ENCODE results near the gene AGL. TPM values are rescaled to one million over a fixed set of nuclear protein-coding genes. Genes with fewer than 3 reads are reported as not detected.

Gene AGL
- total and polyA plus RNA-seq, 10 of the 15 experiments (the other 5 are each of a cell fraction or from before 2014, with no cell fraction given) = 5.6 to 21.6 (median 13.7) TPM

DNA sequence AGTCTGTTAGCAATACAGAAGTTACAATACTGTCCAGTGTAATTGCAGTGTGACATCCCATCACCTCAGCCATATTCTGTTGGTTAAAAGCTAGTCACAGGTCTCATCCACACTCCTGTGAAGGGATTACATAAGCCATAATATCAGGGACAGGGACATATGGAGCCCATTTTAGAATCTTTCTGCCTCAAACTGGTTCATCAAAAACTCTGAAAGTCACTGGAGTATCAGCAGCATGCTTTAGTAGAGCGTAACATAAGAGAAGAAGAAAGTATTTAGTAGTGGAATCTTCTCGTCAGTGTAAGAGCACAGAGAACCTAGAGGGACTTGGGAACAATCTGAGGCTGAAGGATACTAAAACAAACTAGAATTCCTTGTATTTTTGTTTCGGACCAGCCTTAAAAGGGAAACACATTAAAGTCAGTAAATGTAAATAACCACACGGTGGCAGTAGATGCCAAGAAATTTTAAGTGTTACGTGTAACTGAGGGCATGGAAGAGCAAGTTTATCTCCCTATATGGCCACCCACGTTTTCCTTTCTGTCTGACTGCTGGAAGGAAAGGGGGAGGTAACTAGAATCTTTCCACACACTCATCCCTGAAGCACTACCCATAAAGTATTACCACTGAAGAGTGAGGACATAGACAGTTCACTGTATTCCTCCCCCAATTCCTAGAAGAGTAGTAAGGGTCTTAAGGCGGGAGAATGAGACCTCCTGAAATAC, 41.6 kb upstream of the AGL start:
- 12% methylated on average over 7 of the region's 7 CpGs for WGBS (ENCODE audit: insufficient coverage, insufficient replicate concordance, low lambda C conversion rate, missing lambda C conversion rate)
- Histone ChIP-seq H3K36me3 (ENCODE audit: control insufficient read depth in 2 of 2, insufficient read depth in 2 of 2, low read length in 1 of 2) (no peaks in the 10 kb centered on the region), H3K4me2 (ENCODE audit: control insufficient read depth, insufficient read depth) (peak overlapping the region; percentile 90), H3K27me3 (replicated peaks in 1 of 2; ENCODE audit: control insufficient read depth in 2 of 2, insufficient read depth in 2 of 2, low read length in 1 of 2) (no peaks in the 10 kb centered on the region), H3K9ac (ENCODE audit: control insufficient read depth, insufficient read depth, low read length) (peak overlapping the region; percentile 51), H3K27ac (ENCODE audit: control insufficient read depth, insufficient read depth) (peak overlapping the region; percentile 67), H3K4me3 (no peak overlapping the region), H3K4me1 (ENCODE audit: control insufficient read depth, insufficient read depth, low read length) (peaks cover 10% of the 10 kb centered on the region), H3K79me2 (ENCODE audit: control insufficient read depth, insufficient read depth, low read length) (no peaks in the 10 kb centered on the region), H3K9me3 (replicated peaks; ENCODE audit: control insufficient read depth, insufficient read depth, low read length) (no peaks in the 10 kb centered on the region), H2AFZ (ENCODE audit: control insufficient read depth, low read depth, low read length) (peak overlapping the region; percentile 98), H4K20me1 (ENCODE audit: control insufficient read depth, insufficient read depth) (no peaks in the 10 kb centered on the region)
- intact Hi-C loops (cut with micrococcal nuclease; ENCODE audit: unreplicated experiment) = loop anchor here (1.0 to 10.0 kb wide), 7 partner anchors 226 to 1060 kb away; partner anchors contain the start of genes CDC14A and GPR88
- ATAC-seq (peak; percentile 96), FAIRE-seq (peak; percentile 77), DNase-seq (ENCODE audit: low read depth, low spot score) (peak; percentile 79)
- no TSS peak for BruUV-seq (replicated peaks)
- CTCF ChIA-PET = interaction anchor here (3.3 to 3.5 kb wide), 2 partner anchors 652 to 1060 kb away, joined by 17 to 32 read pairs; no protein-coding TSS in a partner anchor
- SMC1A ChIA-PET (ENCODE audit: uncharacterized antibody, unreplicated experiment) = interaction anchor here (0.6 to 1.0 kb wide), 3 partner anchors 227 to 1061 kb away, joined by 3 read pairs; no protein-coding TSS in a partner anchor
- RAD21 ChIA-PET (ENCODE audit: unreplicated experiment) = no interaction called here
- POLR2A ChIA-PET = interaction anchor here (1.0 kb wide), 1 partner anchor 459 kb away, joined by 3 read pairs; no protein-coding TSS in a partner anchor
- in situ Hi-C loops (cut with MboI) = loop anchor here (5.0 kb wide), 1 partner anchor 229 kb away; a partner anchor contains a TSS
- TF ChIP-seq EED (IDR thresholded peaks at IDR 0.05; ENCODE audit: low read depth) = 0 out of 2 replicates have a peak, but pooled peaks have one; percentile 26
- TF ChIP-seq RELA (IDR thresholded peaks at IDR 0.05; ENCODE audit: borderline replicate concordance, partially characterized antibody) = no peak
- TF ChIP-seq, protein P1, sequence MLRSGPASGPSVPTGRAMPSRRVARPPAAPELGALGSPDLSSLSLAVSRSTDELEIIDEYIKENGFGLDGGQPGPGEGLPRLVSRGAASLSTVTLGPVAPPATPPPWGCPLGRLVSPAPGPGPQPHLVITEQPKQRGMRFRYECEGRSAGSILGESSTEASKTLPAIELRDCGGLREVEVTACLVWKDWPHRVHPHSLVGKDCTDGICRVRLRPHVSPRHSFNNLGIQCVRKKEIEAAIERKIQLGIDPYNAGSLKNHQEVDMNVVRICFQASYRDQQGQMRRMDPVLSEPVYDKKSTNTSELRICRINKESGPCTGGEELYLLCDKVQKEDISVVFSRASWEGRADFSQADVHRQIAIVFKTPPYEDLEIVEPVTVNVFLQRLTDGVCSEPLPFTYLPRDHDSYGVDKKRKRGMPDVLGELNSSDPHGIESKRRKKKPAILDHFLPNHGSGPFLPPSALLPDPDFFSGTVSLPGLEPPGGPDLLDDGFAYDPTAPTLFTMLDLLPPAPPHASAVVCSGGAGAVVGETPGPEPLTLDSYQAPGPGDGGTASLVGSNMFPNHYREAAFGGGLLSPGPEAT (IDR thresholded peaks at IDR 0.05; ENCODE audit: low read depth) = peak; percentile 41; the same call in 1 of the 2 replicates
- TF ChIP-seq NBN (IDR thresholded peaks at IDR 0.05) = peak; percentile 64
- TF ChIP-seq STAT3 (IDR thresholded peaks at IDR 0.05; ENCODE audit: low read depth, low read length) = 0 out of 2 replicates have a peak, but pooled peaks have one; percentile 22
- 0 out of 2 replicates have a peak, but pooled peaks have one; percentile 15 for TF ChIP-seq RFX5 (IDR thresholded peaks at IDR 0.05; ENCODE audit: low read depth, low read length)
- 0 out of 3 replicates have a peak, but pooled peaks of 1 of the 2 experiments have one; percentile 35 for TF ChIP-seq EGR1 (IDR thresholded peaks at IDR 0.05; ENCODE audit: borderline replicate concordance in 1 of 2, low read depth in 2 of 2, low read length in 2 of 2)
- peak; percentile 33; the same call in 1 of the 2 replicates for TF ChIP-seq CREM (IDR thresholded peaks at IDR 0.05; ENCODE audit: low read depth)
- TF ChIP-seq DPF2 (IDR thresholded peaks at IDR 0.05) = peak; percentile 26; the same call in 1 of the 2 replicates
- TF ChIP-seq TBL1XR1 (IDR thresholded peaks at IDR 0.05; ENCODE audit: low read depth, low read length) = no peak
- no peak for TF ChIP-seq ETV6 (conservative IDR thresholded peaks at IDR 0.05 in 1 of 2, IDR thresholded peaks at IDR 0.05 in 1 of 2; ENCODE audit: borderline replicate concordance in 1 of 2, low read depth in 1 of 2)
- no peak for TF ChIP-seq IRF4 (IDR thresholded peaks at IDR 0.05; ENCODE audit: low read depth, low read length)
- peak; percentile 31 to 88; a peak in 3 of 4 replicates for TF ChIP-seq SRF (IDR thresholded peaks at IDR 0.05; ENCODE audit: low read depth in 2 of 2, low read length in 2 of 2)
- TF ChIP-seq, protein P2, sequence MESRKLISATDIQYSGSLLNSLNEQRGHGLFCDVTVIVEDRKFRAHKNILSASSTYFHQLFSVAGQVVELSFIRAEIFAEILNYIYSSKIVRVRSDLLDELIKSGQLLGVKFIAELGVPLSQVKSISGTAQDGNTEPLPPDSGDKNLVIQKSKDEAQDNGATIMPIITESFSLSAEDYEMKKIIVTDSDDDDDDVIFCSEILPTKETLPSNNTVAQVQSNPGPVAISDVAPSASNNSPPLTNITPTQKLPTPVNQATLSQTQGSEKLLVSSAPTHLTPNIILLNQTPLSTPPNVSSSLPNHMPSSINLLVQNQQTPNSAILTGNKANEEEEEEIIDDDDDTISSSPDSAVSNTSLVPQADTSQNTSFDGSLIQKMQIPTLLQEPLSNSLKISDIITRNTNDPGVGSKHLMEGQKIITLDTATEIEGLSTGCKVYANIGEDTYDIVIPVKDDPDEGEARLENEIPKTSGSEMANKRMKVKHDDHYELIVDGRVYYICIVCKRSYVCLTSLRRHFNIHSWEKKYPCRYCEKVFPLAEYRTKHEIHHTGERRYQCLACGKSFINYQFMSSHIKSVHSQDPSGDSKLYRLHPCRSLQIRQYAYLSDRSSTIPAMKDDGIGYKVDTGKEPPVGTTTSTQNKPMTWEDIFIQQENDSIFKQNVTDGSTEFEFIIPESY (IDR thresholded peaks at IDR 0.05) = no peak
- TF ChIP-seq, protein P3, sequence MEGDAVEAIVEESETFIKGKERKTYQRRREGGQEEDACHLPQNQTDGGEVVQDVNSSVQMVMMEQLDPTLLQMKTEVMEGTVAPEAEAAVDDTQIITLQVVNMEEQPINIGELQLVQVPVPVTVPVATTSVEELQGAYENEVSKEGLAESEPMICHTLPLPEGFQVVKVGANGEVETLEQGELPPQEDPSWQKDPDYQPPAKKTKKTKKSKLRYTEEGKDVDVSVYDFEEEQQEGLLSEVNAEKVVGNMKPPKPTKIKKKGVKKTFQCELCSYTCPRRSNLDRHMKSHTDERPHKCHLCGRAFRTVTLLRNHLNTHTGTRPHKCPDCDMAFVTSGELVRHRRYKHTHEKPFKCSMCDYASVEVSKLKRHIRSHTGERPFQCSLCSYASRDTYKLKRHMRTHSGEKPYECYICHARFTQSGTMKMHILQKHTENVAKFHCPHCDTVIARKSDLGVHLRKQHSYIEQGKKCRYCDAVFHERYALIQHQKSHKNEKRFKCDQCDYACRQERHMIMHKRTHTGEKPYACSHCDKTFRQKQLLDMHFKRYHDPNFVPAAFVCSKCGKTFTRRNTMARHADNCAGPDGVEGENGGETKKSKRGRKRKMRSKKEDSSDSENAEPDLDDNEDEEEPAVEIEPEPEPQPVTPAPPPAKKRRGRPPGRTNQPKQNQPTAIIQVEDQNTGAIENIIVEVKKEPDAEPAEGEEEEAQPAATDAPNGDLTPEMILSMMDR (IDR thresholded peaks at IDR 0.05 in 2 of 3, conservative IDR thresholded peaks at IDR 0.05 in 1 of 3; ENCODE audit: control insufficient read depth in 2 of 3, extremely low read depth in 1 of 3, insufficient read depth in 1 of 3, low read depth in 3 of 3, low read length in 3 of 3) = peak; percentile 24 to 72 (median 55); a peak in 5 of 6 replicates
- TF ChIP-seq NFXL1 (IDR thresholded peaks at IDR 0.05; ENCODE audit: borderline replicate concordance) = no peak
- TF ChIP-seq SMC3 (IDR thresholded peaks at IDR 0.05; ENCODE audit: borderline replicate concordance, low read length) = peak; percentile 88
- no peak for TF ChIP-seq RCOR1 (conservative IDR thresholded peaks at IDR 0.05; ENCODE audit: low read depth, low read length)

Measured in GM12878 (cell line).